HepG2 (cell line): ENCODE measurements around the gene TCAP. TPM values are rescaled to one million over a fixed set of nuclear protein-coding genes. Genes with fewer than 3 reads are reported as not detected.

ENCODE experiments used
- ATAC-seq: fragments of 200-7000 bp; cut with Tn5 transposase; 3 replicates; pipeline ENCODE4 v1.9.1; 2020; ENCODE audit warnings: mild to moderate bottlenecking, moderate library complexity
- BruUV-seq: library from RNA; stranded (reverse); fragments of 400-500 nt; replicated peaks from 2 replicates; lab custom pipeline; 2021; lab: Mats Ljungman, UMichigan
- CTCF ChIA-PET: fragments of 300-600 bp; formaldehyde crosslinking; extraction: SDS; loops from one replicate; lab custom pipeline; 2021; ENCODE audit warnings: low total read pairs, inconsistent platforms, low intra/inter-chr PET ratio; lab: Yijun Ruan, JAX
- POLR2A ChIA-PET: fragments of 350-600 bp; sonication (Branson Sonifier 250); formaldehyde crosslinking; loops from one replicate; lab custom pipeline; 2020; ENCODE audit warnings: antibody characterized with exemption, inconsistent platforms; lab: Yijun Ruan, JAX
- DNase-seq: peaks from one replicate; pipeline ENCODE4 v3.0.0-alpha.2; 2015; ENCODE audit warnings: low spot score
- FAIRE-seq: peaks from 3 replicates; lab custom pipeline; 2011; peaks lifted over from hg19 to GRCh38; lab: Jason Lieb, UNC
- H2AFZ ChIP-seq: one replicate; pipeline ENCODE4 v1.6.1; 2011; ENCODE audit warnings: low read length, inconsistent platforms
- H3K27ac ChIP-seq: fragments of 300-600 bp; 3 replicates; pipeline ENCODE4 v1.8.0; 2011; ENCODE audit warnings: mixed run types, mild to moderate bottlenecking, mixed read lengths, low read length, inconsistent platforms; ENCODE audit not compliant: insufficient read depth; ENCODE audit errors: extremely low read length
- H3K27me3 ChIP-seq, 2 experiments: fragments of 200-600 bp in 1 of 2; 2 replicates in 1 of 2; 3 replicates in 1 of 2; pipeline versions ENCODE4 v1.6.0 to v1.8.0; 2011; ENCODE audit warnings: low read length in 2 of 2, mild to moderate bottlenecking in 2 of 2, moderate library complexity in 2 of 2, inconsistent platforms in 1 of 2; ENCODE audit not compliant: insufficient read depth in 2 of 2, control insufficient read depth in 1 of 2
- H3K36me3 ChIP-seq, 2 experiments: fragments of 200-600 bp in 1 of 2; replicated peaks in 1 of 2; 2 replicates in 1 of 2; 3 replicates in 1 of 2; pipeline versions ENCODE4 v1.5.1 to v1.8.0; 2011; ENCODE audit warnings: low read length in 2 of 2, inconsistent platforms in 1 of 2; ENCODE audit not compliant: insufficient read depth in 2 of 2, control insufficient read depth in 1 of 2
- H3K4me1 ChIP-seq: 2 replicates; pipeline ENCODE4 v1.5.1; 2012; ENCODE audit warnings: low read length, inconsistent platforms; ENCODE audit not compliant: insufficient read depth
- H3K4me2 ChIP-seq: 2 replicates; pipeline ENCODE4 v1.6.0; 2011; ENCODE audit warnings: low read depth, low read length, inconsistent platforms
- H3K4me3 ChIP-seq, 3 experiments: fragments of 200-600 bp in 1 of 3; sonication (generic), shearing (Covaris generic) in 1 of 3; replicated peaks in 1 of 3; 2 replicates each; pipeline ENCODE4 v1.5.1; 2011 to 2016; ENCODE audit warnings: low read length in 3 of 3, inconsistent platforms in 2 of 3, low read depth in 2 of 3, mild to moderate bottlenecking in 2 of 3, control low read depth in 1 of 3, mixed read lengths in 1 of 3; ENCODE audit not compliant: insufficient read depth in 1 of 3
- H3K79me2 ChIP-seq: one replicate; pipeline ENCODE4 v1.6.1; 2011; ENCODE audit warnings: low read length, inconsistent platforms; ENCODE audit not compliant: insufficient read depth
- H3K9ac ChIP-seq: 2 replicates; pipeline ENCODE4 v1.6.0; 2011; ENCODE audit warnings: mild to moderate bottlenecking, low read depth, low read length, inconsistent platforms; ENCODE audit not compliant: insufficient read depth
- H3K9me3 ChIP-seq: 2 replicates; pipeline ENCODE4 v1.5.1; 2012; ENCODE audit warnings: mild to moderate bottlenecking, low read length
- H4K20me1 ChIP-seq: 2 replicates; pipeline ENCODE4 v1.6.0; 2011; ENCODE audit warnings: inconsistent platforms, mild to moderate bottlenecking, low read length, moderate library complexity; ENCODE audit not compliant: insufficient read depth
- ARID5B ChIP-seq: IDR thresholded peaks from 2 replicates; pipeline ENCODE4 v1.4.0; 2020; ENCODE audit warnings: mild to moderate bottlenecking, missing genetic modification reagents
- BORCS8-MEF2B ChIP-seq: sonication (generic); formaldehyde crosslinking; IDR thresholded peaks from 2 replicates; pipeline ENCODE4 v1.8.0; 2022; ENCODE audit warnings: mild to moderate bottlenecking, missing genetic modification reagents
- FOXJ3 ChIP-seq: sonication (generic); formaldehyde crosslinking; IDR thresholded peaks from 2 replicates; pipeline ENCODE4 v1.4.0; 2020; ENCODE audit warnings: missing genetic modification reagents, mild to moderate bottlenecking, borderline replicate concordance
- KAT7 ChIP-seq: IDR thresholded peaks from 2 replicates; pipeline ENCODE4 v1.6.1; 2018; ENCODE audit warnings: borderline replicate concordance, missing compliant biosample characterization
- POLR2G ChIP-seq: fragments of 200-400 bp; formaldehyde crosslinking; IDR thresholded peaks from 2 replicates; pipeline ENCODE4 v1.6.1; 2018; ENCODE audit warnings: mild to moderate bottlenecking, low read depth, low read length, moderate library complexity
- YY1 ChIP-seq: IDR thresholded peaks from 2 replicates; pipeline ENCODE4 v1.6.1; 2011; ENCODE audit warnings: low read length, low read depth, moderate library complexity, mild to moderate bottlenecking; ENCODE audit not compliant: insufficient read depth, insufficient replicate concordance
- ZBTB38 ChIP-seq: sonication (generic); formaldehyde crosslinking; IDR thresholded peaks from 2 replicates; pipeline ENCODE4 v1.5.1; 2020; ENCODE audit warnings: mild to moderate bottlenecking, missing genetic modification reagents
- ZNF224 ChIP-seq: sonication (generic); formaldehyde crosslinking; IDR thresholded peaks from 2 replicates; pipeline ENCODE4 v1.5.0; 2020; ENCODE audit warnings: mild to moderate bottlenecking, missing genetic modification reagents
- ZNF296 ChIP-seq: sonication (generic); formaldehyde crosslinking; conservative IDR thresholded peaks from 2 replicates; pipeline ENCODE4 v1.5.0; 2020; ENCODE audit warnings: mild to moderate bottlenecking, missing genetic modification reagents
- ZNF333 ChIP-seq: sonication (generic); formaldehyde crosslinking; IDR thresholded peaks from 2 replicates; pipeline ENCODE4 v1.4.0; 2020; ENCODE audit warnings: mild to moderate bottlenecking, missing genetic modification reagents, borderline replicate concordance
- ZNF510 ChIP-seq: sonication (generic); formaldehyde crosslinking; IDR thresholded peaks from 2 replicates; pipeline ENCODE4 v1.4.0; 2020; ENCODE audit warnings: low read depth, mild to moderate bottlenecking, missing genetic modification reagents
- ZNF552 ChIP-seq: sonication (generic); formaldehyde crosslinking; IDR thresholded peaks from 2 replicates; pipeline ENCODE4 v1.9.0; 2022; ENCODE audit warnings: missing genetic modification reagents, mild to moderate bottlenecking, borderline replicate concordance
- ZNF564 ChIP-seq: sonication (generic); formaldehyde crosslinking; IDR thresholded peaks from 2 replicates; pipeline ENCODE4 v1.8.1; 2023; ENCODE audit warnings: mild to moderate bottlenecking, missing genetic modification reagents
- ZNF614 ChIP-seq: IDR thresholded peaks from 2 replicates; pipeline ENCODE4 v1.6.1; 2018; ENCODE audit warnings: missing biosample characterization, missing genetic modification reagents, inconsistent platforms, borderline replicate concordance
- WGBS: methylation state at CpG from one replicate; pipeline ENCODE4 v1.1.6; 2017; ENCODE audit warnings: low lambda C conversion rate; 5-methylcytosine and 5-hydroxymethylcytosine counted together
- in situ Hi-C: cut with HindIII; loops from 2 replicates; pipeline ENCODE4 v1.10.0; 2017; ENCODE audit warnings: low pct_unique_long_range_greater_than_20kb; ENCODE audit not compliant: extremely low pct_ligation_motif_present
- intact Hi-C: fragments of 100-400 bp; cut with micrococcal nuclease; formaldehyde crosslinking; loops from one replicate; pipeline ENCODE4 v1.10.0; 2022; ENCODE audit not compliant: unreplicated experiment
- polyA plus RNA-seq, 8 experiments: library from polyadenylated mRNA; depleted of rRNA in 3 of 8; stranded (reverse) in 7 of 8; unstranded in 1 of 8; fragments of >200 nt; fragmentation: Illumina TruSeq in 4 of 8; extraction: Trizol in 4 of 8; gene quantifications; 2 replicates each; pipeline versions ENCODE4 v1.2.1 to v1.2.3, GENCODE V29; 2011 to 2016; ENCODE audit warnings: low read depth in 4 of 8, missing spikeins in 1 of 8, mixed read lengths in 1 of 8; ENCODE audit not compliant: insufficient read depth in 1 of 8
- total RNA-seq, 5 experiments: library from RNA; depleted of rRNA; stranded (reverse); fragments of >200 nt; fragmentation: Illumina TruSeq; extraction: Trizol; gene quantifications; 2 replicates each; pipeline ENCODE4 v1.2.3, GENCODE V29; 2016; ENCODE audit warnings: low read depth in 1 of 5

TCAP gene
- total and polyA plus RNA-seq, 2 of the 13 experiments (the other 11 are each of a cell fraction or from before 2014, with no cell fraction given): 0.24 to 0.65 TPM

- TF ChIP-seq ARID5B (CRISPR knock-in tag): 0 out of 2 replicates have a peak, but pooled peaks have one; percentile 3
- TF ChIP-seq YY1: peak; percentile 32
- TF ChIP-seq ZNF224 (CRISPR knock-in tag): no peak
- TF ChIP-seq ZNF614 (CRISPR knock-in tag): no peak
These were observed 35.2 kb downstream of the TCAP start (continued) for GRCh38 chr17:39700148-39700987.

GRCh38 chr17:39701012-39701783 is 36.0 kb downstream of the TCAP start:
- Histone ChIP-seq H2AFZ (no peak overlapping the region), H4K20me1 (peaks cover 10% of the 10 kb centered on the region; the same call in 1 of the 2 replicates), H3K27me3 (no peaks in the 10 kb centered on the region), H3K4me3 (peak overlapping the region; percentile 90 to 94 (median 90)), H3K9me3 (no peaks in the 10 kb centered on the region), H3K4me1 (peaks cover 76% of the 10 kb centered on the region), H3K9ac (peak overlapping the region; percentile 88), H3K27ac (peak overlapping the region; percentile 78), H3K36me3 (peaks cover 2 to 3% of the 10 kb centered on the region in 2 experiments; a peak in 2 of 5 replicates), H3K79me2 (peaks cover 63% of the 10 kb centered on the region), H3K4me2 (peak overlapping the region; percentile 92)
- FAIRE-seq: no peak
- BruUV-seq: TSS peak; percentile 42
- ATAC-seq: no peak
- WGBS: 3% methylated on average over 8 of the region's 10 CpGs
- in situ Hi-C loops (no loop called here), intact Hi-C loops (no loop called here)
- ChIA-PET CTCF (interaction anchor here (0.6 kb wide), 1 partner anchor 224 kb away, joined by 3 read pairs; no protein-coding TSS in a partner anchor), POLR2A (interaction anchor here (0.6 to 6.6 kb wide), 16 partner anchors 13 to 398 kb away, joined by 3 to 118 read pairs (median 10); partner anchors contain the start of genes GRB7, MIEN1 and PGAP3)
- no peak for DNase-seq
- TF ChIP-seq ZNF510 (CRISPR knock-in tag): no peak
- TF ChIP-seq POLR2G: no peak
- no peak for TF ChIP-seq KAT7 (CRISPR knock-in tag)
- no peak for TF ChIP-seq ZNF552 (CRISPR knock-in tag)
- no peak; the same call in 1 of the 2 replicates for TF ChIP-seq BORCS8-MEF2B (CRISPR knock-in tag)
- TF ChIP-seq ZNF296: 0 out of 2 replicates have a peak, but pooled peaks have one; percentile 21
- TF ChIP-seq ZNF564 (CRISPR knock-in tag): no peak
- TF ChIP-seq YY1: no peak
- TF ChIP-seq ZBTB38 (CRISPR knock-in tag): peak; percentile 43; the same call in 1 of the 2 replicates
- TF ChIP-seq ZNF333: no peak
- TF ChIP-seq FOXJ3: no peak
